NCI-H2196 (cell line): Measurements from ENCODE around the gene GRWD1.
A peak's percentile ranks its signal among the peaks of the same experiment; 100 is the strongest.
"Not testable (repeated sequence)": the region's sequence is repeated elsewhere in the genome, so short reads cannot be mapped to it uniquely, and the experiment has no call there.

Experiments
- DNase-seq: peaks from one replicate; lab custom pipeline; 2025; ENCODE audit not compliant: unreplicated experiment; lab: John Stamatoyannopoulos, UW

The GRWD1 gene

DNA sequence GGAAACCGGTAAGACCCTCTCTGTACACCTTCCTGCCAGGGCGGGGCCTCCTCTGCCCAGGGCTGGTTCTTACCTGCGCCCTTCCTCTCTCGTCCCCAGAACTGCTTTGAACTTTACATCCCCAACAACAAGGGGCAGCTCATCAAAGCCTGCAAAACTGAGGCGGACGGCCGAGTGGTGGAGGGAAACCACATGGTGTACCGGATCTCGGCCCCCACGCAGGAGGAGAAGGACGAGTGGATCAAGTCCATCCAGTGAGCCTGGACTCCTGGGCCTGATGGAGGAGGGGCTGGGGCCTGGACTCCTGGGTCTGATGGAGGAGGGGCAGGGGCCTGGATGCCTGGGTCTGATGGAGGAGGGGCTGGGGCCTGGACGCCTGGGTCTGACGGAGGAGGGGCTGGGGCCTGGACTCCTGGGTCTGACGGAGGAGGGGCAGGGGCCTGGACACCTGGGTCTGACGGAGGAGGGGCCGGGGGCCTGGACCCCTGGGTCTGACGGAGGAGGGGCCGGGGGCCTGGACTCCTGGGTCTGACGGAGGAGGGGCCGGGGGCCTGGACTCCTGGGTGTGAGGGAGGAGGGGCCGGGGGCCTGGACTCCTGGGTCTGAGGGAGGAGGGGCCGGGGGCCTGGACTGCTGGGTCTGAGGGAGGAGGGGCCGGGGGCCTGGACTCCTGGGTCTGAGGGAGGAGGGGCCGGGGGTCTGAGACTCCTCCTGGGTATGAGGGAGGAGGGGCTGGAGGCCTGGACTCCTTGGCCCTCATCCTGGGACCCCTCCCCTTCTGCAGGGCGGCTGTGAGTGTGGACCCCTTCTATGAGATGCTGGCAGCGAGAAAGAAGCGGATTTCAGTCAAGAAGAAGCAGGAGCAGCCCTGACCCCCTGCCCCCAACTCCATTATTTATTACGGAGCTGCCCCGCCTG lies 32.8 kb downstream of the GRWD1 start:
- no peak for DNase-seq

DNA sequence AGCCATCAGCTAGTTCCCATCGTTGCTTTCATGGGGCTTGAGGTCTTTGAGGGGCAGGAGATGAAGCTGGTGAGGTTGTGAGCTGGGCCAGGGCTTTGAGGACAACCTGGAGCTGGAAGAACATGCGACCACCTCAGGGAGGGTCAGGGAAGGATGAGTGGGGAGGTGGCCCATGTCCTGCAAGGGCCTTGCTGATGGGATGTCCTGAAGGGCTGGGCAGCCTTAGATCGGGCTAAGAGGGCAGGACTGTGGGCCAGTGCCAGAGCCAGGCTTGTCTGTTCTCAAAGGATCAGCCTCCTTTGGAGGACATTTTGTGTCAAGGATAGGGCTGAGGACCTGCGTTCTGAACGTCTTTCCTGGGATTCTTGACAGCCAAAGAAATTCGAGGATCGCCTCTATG lies 33.9 kb downstream of the GRWD1 start:
- DNase-seq: no peak

DNA sequence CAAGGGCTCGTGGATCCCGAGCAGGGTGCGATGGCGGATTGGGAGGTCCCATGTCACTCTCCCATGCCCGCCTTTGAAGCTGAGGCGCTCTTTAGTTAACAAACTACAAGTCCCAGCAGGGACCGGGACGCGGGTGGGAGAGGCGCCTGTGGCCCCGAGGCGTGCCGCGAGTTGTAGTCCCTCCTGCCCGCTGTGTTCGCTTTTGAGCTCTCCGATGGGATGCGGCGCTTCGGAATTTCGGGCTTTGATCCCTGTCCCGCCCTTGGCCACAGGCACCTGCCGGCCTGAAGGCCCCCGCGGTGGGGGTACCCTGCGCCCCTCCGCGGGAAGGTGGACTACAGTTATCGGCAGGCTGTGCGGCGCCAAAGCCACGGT lies 34.4 kb downstream of the GRWD1 start:
- DNase-seq: no peak

DNA sequence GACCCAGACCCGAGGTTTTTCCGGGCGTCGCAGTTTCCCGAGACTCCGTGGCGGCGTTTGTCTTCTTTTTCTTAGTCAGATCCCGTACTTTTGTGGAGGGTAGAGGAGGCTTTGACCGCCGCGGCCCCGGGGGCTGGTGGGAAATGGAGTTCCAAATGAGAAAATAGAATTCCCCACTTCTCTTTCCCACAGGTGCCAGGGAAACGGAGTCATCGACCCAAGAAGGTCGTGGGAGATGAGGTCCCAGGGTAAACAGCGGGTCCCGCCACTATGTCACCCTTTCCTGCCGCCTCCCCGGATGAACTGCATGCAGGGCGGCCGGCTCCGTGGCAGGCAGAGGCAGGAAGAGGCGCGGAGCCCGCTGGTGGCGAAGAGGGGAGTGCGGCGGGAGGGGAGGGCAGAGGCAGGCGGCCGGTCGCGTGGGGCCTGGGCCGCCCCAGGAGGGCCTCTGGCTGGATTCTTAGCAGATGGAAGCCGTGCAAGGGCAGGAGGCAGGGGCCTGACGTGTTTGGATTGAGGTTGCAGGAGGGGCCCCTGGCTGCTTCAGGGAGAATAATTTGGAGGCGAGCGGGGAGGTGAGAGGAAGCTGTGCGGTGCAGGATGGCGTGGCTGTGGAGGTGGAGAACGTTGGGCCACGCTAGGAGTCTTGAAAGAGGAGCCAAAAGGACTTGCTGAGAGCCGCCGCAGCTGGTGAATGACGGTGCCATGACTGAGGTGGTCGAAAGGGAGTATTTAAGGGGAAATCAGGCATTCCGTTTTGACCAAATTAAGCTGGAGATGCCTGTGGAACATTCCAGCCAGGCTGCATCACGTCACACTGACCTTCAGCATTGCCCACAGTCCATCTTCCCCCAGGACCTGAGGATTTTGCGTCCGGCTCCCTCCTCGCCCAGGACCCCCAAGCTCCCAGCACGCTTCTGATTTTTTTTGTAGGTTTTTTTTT lies 35.0 kb downstream of the GRWD1 start:
- no peak for DNase-seq

DNA sequence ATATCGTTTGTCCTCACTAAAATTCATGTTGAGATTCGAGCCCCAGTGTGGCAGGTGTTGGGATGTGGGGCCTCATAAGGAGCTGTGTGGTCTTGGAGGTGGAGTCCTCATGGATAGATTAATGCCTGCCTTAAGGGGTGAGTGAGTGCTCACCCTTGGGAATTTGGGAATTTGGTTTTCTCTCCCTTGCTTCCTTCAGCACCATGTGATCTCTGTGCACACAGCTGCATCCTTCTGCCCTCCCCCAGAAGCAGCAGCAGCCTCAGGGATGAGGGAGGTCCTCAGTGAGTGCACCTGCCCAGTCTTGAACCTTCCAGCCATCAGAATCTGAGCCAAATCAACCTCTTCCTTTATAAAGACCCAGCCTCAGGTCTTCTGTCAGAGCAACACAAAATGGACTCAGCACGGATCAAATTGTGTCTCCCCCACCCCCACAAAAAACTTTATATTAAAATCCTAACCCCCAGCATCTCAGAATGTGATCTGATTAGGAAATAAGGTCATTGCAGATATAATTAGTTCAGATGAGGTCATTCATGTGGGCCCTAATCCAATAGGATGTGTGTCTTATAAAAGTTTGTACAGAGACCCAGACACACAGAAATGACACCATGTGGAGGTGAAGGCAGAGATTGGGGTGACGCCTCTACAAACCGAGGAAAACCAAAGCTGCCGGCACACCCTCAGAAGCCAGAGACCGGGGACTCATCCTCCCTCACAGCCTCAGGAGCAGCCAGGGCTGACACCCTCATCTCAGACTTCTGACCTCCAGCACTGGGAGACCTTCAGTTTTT lies 36.3 kb downstream of the GRWD1 start:
- DNase-seq: peak; percentile 48

DNA sequence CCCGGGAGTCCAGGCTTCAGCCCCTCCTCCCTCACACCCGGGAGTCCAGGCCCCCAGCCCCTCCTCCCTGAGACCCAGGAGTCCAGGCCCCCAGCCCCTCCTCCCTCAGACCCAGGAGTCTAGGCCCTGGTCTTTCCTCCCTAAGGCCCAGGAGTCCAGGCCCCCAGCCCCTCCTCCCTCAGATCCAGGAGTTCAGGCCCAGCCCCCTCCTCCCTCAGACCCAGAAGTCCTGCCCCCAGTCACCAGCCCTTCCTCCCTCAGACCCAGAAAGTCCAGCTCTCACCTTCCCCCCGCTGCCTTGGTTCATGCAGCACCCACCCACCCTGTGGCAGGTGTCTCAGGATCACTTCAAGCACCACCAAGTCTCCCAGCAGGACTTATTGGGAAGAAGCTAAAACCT lies 37.5 kb downstream of the GRWD1 start:
- no peak for DNase-seq

DNA sequence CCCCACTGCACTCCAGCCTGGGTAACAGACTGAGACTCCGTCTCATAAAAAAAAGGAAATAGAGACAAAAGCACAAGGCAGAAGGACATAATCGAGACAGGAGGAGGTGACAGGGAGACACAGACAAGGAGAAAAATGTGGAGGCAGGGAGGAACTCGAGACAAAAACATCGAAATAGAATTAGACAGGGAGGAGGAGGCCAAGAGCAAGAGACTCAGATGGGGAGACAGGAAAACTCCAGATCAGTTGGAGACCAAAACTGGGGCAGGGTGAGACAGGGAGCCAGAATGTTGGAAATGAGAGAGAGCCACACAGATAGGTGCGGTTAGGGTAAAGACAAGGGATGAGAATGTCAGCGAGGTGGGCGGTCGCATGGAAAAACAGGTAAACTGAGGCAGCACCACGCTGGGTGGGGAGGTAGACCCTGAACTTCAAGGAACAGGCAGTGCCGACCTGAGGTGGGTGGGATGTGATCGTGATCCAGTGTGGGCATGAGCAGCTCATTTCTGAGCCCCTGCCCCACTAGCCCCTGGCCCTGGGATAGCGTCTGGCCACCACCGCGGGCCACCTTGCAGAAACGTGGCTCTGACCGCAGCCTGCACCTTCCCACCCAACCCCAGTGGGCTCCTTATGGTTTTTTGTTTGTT lies 38.6 kb downstream of the GRWD1 start:
- no peak for DNase-seq

DNA sequence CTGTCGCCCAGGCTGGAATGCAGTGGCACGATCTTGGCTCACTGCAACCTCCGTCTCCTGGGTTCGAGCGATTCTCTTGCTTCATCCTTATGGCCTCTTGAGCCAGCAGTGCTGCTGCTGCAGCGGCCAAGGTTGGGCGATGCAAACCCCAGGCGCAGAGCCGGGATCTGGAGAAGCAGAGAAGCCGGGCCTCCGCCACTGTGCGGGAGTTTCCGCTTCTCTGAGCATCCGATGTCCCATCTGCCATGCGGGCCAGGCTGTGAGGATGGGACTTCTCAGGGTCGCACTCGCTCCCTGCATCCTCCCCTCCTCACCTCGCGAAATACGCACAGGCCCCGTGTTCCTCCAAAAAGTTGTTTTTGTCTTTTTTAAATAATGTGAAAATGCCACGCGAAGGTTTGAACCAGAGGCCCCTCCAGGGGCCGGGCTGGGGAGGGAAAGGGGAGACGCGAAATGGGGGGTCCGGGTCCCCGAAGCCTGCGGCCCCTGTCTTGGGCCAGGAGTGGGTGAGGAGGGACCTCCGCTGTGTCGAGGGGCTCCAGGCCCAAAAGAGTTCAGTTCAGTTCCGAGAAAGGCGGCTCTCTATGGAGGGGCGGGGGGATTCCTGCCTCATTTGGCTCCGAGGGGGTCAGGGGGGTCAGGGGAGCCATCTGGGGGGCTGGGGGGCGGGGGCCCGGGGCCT lies 39.3 kb downstream of the GRWD1 start:
- no peak for DNase-seq

DNA sequence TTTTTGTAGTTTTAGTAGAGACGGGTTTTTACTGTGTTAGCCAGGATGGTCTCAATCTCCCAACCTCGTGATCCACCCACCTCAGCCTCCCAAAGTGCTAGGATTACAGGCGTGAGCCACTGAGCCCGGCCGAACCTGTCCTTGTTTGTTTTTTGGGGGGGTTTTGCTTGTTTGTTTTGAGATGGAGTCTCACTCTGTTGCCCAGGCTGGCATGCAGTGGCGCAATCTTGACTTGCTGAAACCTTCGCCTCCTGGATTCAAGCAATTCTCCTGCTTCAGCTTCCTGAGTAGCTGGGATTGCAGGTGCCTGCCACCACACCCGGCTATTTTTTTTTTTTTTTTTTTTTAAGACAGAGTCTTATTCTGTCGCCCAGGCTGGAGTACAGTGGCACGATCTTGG lies 40.9 kb downstream of the GRWD1 start:
- not testable (repeated sequence) for DNase-seq

DNA sequence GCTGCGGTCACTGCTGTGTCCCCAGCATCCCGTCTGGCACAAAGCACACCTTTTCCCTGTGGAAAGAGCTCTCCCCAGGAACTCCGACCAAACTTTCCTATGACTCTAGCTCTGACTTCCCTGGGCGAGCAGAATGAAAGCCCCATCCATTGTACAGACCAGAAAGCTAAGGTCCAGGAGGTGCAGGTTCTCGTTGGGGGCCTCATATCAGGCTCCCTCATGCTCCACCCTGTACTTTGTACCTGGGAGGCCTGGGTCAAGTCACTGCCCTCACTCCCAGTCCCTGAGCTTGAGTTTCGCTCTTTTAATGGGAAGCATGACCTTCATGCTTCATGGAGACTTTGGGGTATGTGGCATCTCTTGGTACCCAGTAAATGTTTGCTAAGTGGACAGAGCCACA lies 41.8 kb downstream of the GRWD1 start:
- DNase-seq: no peak

DNA sequence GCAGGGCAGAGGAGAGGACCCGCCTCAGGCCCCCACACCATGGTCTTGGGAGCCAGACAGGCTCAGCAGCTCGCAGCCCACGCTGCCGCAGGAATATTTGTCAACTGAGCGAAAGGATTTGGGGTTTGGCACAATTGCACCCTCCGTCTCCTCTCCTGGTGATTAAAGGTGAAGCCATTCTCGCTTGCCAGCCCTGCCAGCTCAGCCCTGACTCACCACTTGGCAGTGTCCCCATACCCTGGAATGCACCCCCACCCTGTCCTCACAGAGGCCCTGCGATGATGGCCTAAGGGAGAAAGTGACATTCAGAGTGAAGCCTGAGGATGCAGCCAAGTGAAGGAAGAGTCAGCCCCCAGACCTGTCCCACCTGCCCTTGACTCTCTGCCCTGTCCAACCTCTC lies 42.2 kb downstream of the GRWD1 start:
- peak; percentile 71 for DNase-seq

DNA sequence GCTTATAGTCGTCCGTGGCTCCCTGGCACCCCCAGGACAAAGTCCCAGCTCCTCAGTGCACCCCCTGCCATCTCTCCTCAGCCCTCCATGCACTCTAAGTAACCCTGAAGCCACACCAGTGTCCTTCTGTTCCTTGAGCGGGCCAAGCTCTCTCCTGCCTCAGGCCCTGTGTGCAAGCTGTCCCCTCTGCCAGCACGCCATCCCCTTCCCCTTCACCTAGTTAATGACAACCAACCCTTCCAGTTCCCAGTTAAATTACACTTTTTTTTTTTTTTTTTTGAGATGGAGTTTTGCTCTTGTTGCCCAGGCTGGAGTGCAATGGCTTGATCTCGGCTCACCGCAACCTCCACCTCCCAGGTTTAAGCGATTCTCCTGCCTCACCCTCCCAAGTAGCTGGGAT lies 42.7 kb downstream of the GRWD1 start:
- not testable (repeated sequence) for DNase-seq

DNA sequence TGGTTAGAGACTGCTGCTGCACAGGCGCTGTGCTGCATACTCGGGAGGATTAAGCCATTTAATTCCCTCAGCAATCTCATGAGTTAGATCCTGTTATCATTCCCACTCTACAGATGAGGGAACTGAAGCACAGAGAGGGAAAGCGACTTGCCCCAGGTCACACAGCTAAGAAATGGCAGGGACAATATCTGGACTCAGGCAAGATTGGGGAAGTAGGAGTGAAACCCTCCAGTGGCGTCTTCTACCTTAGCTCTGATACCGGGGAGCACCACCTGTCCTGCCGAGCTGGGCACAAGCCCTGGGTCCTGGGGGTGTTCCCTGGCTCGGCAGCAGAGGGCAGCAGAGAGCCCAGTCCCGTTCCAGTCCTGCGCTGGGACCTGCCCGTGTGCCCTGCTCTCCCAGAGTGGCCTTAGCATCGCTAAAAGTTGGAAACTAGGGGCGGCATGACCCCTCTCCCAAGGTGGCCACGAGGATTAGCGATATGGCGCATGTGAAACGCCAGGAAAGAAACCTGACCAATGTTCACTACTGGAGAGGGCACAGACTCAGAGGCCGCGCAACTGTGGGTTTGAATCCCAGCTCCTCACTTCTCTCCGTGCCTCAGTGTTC lies 43.9 kb downstream of the GRWD1 start:
- peak; percentile 72 for DNase-seq

DNA sequence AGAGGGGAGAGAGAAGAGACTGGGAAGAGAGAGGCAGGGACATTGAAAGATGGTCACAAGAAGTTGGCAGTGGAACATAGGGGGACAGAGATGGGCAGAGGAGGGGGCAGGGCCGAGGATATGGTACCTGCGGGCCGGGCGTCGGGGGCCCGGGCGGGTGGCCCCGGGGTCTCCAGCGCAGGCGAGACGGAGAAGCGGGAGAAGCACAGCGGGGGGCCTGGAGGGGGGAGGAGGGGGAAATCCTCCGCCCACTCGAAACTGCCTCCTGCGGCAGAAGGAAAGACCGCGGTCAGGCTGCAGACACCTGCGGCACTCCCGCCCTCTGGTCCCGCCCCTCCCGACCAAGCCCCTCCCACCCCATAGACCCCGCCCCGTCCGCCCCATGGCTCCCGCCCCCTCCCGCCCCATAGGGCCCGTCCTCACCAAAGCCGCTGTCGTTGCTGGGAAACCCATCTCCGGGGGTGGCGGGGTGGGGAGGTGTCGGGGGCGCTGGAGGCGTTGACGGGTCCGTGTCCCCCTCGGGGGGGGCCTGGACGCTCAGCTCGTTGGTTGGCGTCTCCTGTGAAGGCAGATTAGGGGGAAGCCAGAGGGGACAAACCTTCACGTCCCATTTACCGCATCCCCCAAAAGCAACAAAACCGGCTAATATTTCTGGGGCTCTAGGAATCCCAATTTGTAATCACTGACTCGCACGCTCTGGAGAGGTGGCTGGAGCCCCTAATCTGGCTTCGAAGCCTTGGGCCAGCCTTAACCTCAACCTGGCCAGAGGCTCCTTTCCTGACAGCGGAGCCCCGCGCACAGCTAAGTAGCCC lies 45.4 kb downstream of the GRWD1 start:
- DNase-seq: peak; percentile 65

DNA sequence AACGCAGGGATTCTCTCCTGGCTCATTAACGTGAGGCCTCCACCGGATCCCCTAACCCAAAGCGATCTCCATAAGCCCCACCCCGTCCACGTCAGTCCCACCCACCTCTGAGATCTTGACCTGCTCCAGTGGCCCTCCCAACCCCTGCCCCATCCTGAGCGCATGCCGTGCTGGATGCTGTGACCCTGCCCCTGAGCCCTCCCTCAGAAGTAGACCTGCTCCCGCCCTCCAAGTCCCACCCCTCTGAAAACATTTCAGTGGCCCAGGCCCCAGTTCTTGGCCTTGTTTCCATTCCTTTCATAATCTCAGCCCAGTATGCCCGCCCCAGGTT lies 46.0 kb downstream of the GRWD1 start:
- no peak for DNase-seq

DNA sequence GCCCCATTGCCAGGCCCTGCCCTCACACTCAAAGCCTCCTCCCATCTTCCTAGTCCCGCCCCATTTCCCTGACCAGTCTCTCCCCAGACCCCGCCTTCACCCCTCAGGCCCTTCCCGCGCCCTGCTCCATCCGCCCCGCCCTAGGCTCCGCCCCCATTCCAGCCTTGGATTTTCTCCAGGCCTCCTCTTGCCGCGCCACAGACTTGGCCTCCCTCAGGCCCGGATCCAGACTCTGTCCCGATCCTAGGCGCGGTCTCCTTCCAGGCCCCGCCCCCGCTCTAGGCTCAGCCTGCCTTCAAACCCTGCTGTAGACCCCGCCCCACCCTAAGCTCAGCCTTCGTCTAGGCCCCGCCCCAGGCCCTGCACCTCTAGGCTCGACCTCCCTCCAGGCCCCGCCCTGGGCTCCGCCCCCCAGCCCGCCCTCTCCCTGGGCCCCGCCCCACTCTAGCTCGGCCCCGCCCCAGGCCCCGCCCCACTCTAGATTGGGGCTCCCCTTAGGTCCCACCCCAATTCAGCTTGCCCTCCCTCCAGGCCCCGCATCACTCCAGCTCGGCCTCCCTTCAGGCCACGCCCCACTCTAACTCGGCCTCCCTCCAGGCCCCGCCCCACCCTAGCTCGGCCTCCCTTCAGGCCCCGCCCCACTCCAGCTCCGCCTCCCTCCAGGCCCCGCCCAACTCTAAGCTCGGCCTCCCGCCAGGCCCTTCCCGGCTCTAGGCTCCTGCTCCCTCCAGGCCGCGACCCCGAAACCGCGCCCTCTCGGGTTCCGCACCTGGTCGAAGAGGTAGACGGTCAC lies 47.3 kb downstream of the GRWD1 start:
- DNase-seq: peak; percentile 99

DNA sequence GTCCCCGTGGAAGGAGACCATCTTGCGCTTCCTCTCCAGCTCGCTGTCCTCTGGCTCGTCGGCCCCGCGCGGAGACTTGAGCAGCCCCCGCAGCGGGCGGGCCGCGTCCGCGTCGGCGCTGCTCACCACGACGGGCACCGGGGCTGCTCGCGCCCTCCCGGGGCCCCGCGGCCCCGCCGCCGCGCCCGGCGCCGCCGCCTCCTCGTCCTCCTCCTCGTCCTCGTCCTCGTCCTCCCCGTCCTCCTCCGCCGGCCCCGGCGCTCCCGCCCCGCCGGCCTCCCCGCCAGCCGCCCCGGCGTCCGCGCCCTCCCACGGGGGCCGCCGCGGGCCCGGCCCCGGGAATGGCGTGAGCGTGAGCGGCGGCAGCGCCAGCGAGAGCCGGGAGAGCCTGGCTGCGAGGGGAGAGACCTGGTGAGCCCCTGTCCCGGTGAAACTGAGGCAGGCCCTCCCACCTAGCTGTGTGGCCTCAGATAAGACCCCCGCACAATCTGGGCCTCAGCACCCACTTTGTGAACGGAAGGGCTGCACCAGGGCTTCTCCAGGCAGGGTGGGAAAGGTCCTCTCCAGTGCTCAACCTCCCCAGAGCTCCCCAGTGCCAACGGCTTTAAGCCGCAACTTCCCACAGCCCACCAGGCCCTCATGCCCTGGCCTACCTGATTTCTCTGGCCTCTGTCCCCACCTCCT lies 48.1 kb downstream of the GRWD1 start:
- no peak for DNase-seq

DNA sequence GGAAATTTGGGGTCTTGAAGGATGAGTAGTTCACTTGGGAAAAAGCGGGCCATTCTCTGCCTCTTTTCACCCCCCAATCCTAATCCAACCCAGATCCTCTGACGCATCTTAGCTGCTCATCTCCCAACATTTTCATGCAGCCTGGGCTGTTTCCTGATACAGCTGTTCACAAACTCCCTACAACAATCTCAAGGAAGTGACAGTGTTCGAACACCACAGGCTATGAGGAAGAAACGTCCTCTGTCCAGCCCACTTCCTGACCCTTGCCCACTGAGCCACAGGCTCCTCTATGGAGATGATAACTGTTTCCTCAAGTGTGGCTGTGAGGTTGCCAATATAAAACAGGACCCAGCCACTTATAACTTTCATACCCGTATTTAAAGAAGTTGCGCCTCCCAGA lies 49.6 kb downstream of the GRWD1 start:
- no peak for DNase-seq
